DMS 273 (cell line): ENCODE measurements around the gene RNU1-4.
A peak's percentile ranks its signal among the peaks of the same experiment; 100 is the strongest.
"Not testable (repeated sequence)": the region's sequence is repeated elsewhere in the genome, so short reads cannot be mapped to it uniquely, and the experiment has no call there.

Experiments
- DNase-seq: peaks from one replicate; lab custom pipeline; 2025; ENCODE audit not compliant: unreplicated experiment; lab: John Stamatoyannopoulos, UW

The RNU1-4 gene

DNA sequence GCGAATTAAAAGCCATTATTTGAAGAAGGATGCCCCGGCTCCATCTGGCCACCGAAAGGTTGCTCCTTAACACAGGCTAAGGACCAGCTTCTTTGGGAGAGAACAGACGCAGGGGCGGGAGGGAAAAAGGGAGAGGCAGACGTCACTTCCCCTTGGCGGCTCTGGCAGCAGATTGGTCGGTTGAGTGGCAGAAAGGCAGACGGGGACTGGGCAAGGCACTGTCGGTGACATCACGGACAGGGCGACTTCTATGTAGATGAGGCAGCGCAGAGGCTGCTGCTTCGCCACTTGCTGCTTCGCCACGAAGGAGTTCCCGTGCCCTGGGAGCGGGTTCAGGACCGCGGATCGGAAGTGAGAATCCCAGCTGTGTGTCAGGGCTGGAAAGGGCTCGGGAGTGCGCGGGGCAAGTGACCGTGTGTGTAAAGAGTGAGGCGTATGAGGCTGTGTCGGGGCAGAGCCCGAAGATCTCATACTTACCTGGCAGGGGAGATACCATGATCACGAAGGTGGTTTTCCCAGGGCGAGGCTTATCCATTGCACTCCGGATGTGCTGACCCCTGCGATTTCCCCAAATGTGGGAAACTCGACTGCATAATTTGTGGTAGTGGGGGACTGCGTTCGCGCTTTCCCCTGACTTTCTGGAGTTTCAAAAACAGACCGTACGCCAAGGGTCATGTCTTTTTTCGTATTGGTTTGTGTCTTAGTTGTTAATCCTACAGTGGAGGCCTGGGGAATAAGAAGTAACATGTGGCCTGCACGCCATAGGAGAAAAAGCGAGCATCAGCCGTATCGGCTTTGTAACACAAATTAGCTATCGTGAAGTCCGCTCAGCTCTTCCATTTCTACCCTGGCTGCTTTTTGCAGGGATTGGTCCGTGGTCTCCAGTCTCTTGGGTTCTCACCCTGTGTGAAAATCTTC, at the start of gene RNU1-4:
Gene RNU1-4, plus strand, starts transcription at position 470 of the 918 bp plus-strand sequence.
- not testable (repeated sequence) for DNase-seq

DNA sequence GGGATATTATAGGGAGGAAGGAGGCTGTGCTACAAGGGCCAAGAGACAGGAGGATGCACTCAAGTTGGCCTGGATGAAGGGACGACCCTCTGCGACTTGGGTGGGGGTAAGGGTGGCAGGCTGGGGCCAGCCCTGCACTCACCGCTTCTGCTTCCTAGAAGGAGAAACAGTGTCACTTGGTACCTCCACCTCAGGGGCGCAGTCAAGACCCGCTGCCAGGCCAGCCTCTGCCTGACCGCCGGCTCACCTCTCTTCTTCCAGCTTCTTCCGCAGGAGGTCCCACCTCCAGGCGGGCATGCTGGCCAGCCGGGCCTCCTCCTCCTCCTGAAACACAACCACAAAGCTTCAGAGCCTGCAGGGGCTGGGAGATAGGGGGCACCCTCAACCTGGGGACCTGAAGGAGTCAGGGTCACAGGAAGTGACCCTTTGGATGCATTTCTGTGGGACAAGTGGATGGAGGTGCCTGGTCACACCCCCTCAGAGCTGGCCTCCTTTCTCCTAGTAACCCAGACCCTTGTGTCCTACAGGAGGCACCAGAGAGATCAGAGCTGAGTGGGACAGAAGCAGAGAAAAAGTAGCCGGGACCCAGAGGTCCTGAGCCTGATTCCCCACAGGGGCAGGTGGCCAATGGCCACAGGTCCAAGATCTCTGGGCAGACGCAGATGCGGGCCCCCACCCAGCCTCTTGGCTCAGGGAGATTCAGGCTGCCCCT, 49.2 kb upstream of the RNU1-4 start:
- not testable (repeated sequence) for DNase-seq

DNA sequence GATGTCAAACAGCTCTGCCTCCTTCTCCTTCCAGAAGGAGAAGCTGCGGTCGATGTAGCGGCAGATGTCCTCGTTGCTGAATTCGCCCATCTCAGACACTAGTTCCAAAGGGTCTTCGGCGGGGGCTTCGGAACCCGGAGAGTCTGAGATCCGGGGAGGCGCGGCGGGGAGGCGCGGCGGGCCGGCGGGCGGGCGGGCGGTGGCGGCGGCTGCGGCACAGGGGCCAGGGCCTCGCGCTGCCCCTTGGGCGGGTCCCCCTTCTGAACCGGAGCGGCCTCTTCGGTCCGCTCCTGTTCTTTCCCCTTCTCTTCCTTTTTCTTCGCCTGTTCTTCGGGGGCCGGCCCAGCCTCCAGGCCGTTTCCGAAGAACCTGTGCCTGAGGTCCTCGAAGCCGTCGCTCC, 48.0 kb upstream of the RNU1-4 start:
- not testable (repeated sequence) for DNase-seq

DNA sequence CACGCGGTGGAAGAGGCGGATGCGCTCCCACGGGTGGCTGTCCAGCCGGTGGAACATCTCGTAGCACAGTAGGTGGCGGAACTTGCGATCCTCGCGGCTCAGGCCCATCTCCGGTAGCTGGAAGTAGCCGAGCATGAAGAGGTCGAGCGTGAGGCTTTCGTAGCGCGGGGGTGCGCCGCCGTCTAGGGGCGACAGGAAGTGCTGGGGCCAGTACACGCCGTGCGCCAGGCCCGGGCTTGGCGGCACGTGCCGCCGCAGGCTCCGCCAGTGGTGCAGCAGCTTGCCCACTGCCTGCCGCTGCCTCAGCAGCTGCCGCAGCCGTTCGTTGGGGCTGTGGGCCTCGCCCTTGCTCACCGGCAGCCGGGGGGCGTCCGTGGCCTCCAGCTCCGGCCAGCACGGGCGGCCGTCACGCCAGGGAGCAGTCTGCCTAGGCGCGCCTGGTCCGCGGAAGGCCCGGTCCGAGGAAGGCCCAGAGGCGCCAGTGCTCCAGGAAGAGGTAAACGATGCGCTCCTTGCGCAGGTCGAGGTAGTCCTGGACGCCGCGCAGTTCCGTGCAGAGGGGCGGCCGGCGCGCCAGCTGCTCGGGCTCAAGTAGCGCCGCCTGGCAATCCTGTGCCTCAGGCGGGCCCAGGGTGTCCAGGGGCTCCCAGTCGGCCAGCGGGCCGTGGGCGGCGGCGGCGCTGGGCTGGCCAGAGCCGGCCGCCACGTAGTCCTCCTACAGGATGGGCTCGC, 47.4 kb upstream of the RNU1-4 start:
- DNase-seq = not testable (repeated sequence)

DNA sequence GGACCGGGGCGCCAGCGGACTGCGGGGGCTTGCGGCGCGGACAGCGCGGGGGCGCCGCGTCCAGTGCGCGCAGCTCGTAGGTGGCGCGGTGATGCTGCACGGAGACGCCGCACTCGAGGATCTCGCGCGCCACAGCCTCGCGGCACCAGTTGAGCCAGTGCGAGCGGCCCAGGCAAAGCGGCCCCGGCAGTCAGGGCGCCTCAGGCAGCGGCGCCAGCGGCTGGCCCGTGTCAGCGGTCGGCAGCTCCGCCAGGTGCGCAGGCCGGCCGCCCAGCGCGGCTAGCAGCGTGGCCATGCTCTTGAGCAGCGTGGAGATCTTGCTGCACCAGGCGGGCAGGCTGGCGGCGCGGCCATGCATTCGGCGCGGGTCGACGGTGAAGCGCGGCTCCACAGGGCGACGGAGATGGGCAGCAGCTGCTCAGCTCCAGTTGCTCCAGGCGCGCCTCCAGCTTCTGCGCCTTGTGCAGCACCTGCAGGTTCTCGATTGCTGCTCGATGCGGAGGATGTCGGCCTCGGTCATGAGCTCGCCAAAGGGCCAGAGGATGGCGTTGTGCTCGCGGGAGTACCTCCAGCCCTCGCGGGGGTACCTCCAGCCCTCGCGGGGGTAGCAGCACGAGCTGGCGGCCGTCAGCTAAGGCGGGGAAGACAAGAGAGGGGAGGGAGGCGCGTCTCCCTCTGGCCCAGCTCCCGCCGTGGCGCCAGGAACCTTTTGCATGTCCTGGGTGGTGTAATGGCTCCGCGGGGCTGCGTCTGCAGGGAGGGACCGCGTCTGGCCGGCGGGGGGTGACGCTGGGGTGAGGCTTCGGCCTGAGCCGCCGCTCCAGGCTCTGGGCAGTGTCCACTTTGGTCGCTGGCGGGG, 46.6 kb upstream of the RNU1-4 start:
- not testable (repeated sequence) for DNase-seq

DNA sequence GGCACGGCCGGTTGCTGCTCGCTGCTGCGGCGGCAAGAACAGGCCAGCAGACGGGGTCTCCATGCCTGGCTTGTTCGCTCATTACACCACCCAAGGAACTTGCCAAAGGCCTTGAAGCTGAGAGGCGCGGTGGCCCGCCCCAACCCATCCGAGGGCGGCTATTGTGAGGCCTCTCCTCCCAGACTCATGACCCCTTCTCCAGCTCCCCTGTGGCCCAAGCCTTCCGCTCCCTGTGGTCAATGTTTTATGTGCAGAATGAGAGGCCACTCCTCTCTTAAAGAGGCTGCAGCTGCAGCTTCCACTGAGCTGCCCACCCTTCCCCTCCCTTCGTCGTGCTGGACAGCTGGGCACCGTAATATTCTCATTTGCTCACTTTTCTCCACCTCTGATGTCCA, 46.0 kb upstream of the RNU1-4 start:
- DNase-seq = not testable (repeated sequence)

DNA sequence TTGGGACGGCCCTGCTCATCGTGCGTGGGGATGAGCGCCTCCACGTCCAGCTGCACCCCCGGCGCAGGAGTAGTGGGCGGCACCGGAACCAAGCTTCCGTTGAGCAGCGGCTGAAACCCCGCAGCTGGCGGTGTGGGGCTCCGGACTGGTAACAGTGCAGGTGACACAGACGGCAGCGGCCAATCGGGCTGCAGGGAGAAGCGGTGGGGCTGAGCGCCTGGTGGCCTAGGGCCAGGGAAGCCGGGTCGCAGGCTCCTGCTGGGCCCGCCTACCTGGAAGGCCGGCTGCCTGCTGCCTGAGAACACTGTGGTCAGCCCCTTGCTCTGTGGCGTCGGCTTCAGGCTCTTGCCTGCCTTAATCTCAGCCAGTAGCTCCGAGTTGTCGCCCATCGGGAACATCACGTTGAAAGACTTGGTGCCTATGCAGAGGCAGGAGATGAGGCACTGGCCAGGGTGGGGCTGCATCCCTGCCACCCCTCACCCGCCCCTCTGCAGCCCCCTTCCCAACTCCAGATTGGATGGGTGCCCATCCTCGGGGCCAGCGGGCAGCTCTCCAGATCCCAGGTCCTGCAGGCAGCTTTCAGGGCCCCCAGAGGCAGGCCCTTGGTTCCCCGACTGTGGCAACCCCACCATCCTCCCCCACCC, 43.7 kb upstream of the RNU1-4 start:
- not testable (repeated sequence) for DNase-seq

DNA sequence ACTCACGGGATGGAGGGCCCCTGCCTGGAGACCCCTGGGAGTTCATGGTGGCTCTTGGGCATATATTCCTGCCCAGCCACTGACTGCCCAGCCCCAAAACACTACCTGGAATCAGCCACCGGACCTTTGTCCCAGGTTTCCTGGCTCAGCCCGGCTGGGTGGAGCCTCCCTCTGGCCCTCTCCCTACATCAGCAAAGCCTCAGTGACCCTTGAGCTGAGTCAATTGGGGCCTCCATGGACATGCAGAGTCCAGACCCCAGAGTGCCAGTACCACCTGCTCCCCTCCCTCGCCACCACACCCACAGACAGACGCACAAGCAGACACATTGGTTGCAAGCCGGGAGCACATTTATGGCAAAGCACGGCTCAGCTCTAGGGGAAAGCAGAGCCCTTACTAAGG, 43.2 kb upstream of the RNU1-4 start:
- not testable (repeated sequence) for DNase-seq

DNA sequence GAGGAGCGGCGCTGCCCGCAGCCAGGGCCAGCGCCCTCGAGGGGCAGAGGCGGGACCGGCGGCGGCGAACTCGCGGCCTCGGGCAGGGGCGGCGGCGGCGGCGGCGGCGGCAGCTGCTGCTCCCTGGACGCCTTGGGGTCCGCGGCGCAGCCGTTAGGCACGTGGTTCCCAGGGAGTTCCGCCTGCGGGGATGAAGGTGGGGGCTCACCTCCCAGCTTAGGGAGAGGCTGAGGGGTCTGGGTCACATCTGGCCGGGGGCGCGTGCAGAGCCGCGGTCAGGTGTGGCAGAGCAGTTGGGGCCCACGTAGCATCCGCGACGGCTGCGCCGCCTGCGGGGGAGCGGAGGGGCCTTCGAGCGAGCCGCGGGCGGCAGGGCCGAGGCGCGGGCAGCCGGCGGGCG, 40.9 kb upstream of the RNU1-4 start:
- DNase-seq = not testable (repeated sequence)

DNA sequence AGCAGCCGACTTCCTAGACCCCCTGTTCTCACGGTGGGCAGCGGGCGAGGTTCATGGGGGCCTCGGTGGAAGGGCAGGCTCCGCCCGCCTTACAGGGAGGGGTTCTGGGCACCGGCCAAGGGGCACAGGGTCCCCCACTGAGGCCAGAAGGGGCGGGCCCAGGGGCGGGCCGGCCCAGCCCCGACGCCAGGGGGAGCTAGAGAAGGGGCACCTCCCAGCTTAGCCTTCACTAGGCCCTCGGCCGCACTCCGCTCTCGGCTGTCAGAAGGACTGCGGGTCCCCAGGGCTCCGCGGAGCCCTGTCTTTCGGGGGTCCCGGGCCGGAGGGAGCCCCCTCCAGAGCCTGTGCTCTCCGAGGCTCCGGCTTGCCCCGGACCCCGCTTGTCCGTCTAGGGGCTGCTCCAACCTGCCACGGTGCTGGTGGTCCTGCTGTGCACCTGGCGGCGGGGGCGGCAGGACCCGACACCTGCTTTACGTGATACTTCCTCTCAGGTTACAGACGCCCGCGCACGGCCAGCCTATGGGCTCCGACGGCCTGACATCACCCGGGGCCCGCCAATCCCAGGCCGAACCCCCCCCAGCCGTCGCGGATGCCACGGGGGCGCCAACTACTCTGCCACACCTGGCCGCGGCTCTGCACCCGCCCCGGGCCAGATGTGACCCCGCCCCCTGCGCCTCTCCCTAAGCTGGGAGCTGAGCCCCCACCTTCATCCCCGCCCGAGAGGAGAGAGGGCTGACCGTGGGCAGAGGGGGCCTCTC, 40.0 kb upstream of the RNU1-4 start:
- not testable (repeated sequence) for DNase-seq

DNA sequence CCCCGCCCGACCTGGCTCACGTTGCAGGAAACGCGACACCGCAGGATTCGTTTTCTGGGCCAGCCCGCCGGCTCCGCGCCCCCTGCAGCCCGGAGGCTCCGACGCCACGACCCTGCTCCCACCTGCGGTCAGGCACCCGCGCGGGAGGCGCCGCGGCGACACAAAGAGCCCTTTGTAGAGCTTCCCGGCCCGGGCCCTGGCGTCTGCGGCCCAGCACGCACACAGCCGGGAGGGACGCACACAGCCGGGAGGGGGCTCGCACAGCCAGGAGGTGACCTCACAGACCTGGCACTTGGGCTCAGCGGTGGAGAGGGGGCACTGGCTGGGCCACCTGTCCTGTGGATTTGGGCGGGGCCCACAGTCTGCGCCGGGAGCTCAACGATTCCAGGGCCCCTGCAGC, 39.1 kb upstream of the RNU1-4 start:
- DNase-seq = not testable (repeated sequence)

DNA sequence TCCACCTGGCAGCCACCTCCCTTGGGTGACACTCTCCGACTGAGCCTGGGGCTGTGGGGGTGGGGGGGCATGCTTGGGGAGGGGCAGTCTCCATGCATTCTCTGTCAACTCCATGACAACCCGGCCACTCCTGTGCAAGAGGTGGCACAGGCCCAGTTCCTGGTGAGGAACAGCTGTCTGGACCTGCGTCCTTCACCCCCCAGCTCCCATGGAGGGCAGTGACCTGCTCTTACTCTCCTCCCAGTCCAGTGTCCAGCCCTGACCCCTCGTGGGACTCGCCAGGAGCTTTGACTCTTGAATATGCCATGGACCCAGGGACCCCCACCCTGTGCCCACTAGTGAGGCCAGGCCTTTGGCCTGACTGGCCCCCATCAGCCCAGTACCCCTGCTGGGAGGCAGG, 38.0 kb upstream of the RNU1-4 start:
- not testable (repeated sequence) for DNase-seq

DNA sequence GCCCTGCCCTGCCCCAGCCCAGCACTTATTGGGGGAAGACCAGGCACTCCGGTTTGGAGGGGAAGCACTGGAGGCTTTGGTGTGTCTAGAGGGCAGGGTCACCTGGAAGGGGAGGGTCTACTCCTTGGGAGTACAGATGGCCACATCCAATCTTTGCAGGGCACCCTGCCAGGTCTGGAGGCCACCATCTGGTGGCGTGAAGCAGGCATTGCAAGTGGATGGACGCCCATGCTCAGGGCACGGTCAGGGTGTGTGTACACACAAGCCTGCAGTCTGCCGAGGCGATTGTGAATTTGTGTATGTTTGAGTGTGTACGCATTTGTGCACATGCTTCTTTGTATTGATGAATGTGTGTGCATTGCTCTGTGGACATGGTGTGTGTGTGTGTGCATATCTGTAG, 37.2 kb upstream of the RNU1-4 start:
- not testable (repeated sequence) for DNase-seq

DNA sequence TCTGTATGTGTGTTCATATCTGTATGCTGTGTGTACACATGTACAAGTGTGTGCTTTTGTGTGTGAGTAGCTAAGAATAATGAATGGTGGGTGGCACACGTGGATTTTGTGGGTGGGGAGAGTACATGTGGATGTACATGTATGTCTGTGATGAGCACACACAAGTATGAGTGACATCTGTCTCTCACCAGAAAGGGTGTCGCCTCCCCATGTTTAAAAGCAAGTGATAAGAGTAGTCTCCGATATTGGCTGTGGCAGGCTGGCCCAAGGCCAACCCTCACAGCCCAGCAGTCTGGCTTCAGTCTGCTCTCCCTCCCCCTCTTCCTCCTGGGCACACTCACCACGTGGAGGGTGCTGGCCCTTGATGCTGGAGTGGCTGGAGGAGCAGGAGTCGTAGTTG, 36.7 kb upstream of the RNU1-4 start:
- peak; percentile 59 for DNase-seq

DNA sequence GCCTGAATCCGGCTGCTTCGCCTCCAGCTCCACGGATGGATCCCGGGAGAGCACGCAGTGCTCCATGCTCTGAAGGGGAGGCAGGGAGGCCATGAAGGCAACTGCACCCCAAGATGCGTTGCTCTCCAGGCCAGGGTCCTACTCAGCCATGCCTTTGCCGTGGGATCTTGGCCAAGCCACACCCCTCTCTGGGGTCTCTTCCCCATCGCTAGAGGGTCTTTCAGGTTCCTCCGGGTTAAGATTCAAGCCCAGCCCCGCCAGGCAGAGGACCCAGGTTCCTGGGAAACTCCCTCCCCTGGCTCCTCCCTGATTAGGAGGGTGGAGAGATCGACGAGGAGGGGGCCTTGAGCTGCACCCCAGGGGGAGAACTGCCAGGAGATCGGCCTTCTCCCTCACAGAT, 36.2 kb upstream of the RNU1-4 start:
- not testable (repeated sequence) for DNase-seq

DNA sequence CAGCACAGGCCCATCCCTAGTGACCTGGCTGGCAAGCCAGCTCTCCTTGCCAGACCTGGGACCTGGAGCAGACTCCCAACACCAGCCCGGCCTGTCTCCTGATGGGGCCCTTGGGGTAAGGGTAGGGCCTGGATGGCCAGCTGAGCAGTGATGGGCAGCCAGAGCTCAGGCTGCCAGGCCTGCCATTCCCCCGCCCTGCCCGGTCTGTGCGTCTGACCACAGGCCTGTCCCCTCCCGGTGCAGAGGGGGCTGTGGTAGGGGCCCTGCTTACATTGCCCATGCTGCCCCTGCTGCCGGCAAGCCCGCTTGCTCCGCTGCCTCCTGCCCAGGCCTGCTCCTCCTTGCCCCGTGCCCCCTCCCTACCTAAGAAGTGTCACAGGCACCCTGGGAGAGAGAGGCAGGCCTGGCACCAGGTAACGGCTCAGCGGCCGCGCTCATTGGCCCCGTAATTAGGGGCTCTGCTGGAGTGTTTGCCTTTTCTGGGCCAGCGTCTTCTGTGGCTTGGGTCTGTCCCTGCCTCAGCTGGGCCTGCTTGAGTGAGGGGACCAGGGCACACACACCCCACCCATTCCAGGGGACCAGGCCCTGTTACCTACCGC, 35.7 kb upstream of the RNU1-4 start:
- not testable (repeated sequence) for DNase-seq

DNA sequence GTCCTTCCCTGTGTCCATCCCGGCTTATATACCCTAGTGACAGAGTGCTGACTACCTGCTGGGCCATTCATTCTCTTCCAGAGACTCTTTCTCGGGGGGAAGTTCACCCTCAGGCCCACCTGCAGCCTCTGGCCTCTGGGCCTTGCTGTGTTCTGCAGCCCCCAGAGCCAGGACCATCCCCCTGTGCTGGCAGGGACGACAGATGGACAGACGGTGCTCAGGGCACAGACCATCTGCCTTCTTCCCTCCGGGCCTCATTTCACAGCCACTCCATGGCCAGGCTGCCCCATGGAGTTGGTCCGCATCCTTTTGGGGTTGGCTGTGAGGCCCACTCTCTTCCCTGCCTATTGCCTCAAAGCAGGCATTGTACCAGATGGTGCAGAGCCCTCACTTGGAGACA, 34.0 kb upstream of the RNU1-4 start:
- DNase-seq = peak; percentile 85

DNA sequence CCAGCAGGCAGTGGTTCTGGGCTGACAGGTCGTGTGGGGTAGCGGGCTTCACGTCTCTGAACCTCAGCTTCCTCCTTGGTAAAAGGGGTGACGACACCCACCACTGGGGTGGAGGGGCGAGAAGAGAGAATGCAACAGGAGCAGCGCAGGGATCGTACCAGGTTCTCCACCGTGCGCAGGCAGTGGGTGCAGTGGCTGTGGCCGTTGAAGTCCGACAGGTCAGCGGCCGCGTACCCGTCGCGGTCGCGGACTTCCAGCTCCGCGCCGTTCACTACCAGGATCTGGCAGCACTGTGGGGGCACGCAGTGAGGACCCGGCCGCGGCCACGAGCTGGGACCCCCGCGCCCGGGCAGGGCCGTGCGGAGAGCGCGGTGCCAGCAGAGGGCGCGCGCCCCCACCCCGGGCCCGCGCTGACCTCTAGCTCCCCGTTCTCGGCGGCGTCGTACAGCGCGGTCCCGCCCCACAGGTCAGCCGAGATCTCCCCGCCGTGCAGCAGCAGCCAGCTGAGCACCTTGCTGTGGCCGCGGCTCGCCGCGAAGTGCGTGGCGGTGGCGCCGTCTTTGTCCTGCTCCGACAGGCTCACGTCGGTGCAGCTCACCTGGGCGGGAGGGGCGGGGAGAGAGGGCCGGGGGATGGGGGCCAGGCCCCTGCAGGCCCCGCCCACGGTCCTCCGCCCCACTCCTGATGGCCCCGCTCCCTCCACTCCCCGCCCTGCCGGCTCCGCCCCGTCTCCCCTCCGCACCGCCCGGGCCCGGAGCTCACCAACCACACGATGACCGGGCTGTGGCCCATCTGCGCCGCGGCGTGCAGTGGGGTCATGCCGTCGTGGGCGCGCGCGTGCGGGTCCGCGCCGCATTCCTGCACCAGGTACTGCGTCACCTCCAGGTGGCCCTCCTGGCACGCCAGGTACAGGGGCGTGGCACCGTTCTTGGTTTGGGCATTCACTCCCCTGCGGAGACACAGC, 32.9 kb upstream of the RNU1-4 start:
- not testable (repeated sequence) for DNase-seq
